ENCODE data around the gene MEAF6. TPM values are rescaled to one million over a fixed set of nuclear protein-coding genes. Genes with fewer than 3 reads are reported as not detected.

The MEAF6 gene
- total and polyA plus RNA-seq, 2 donors (not counting 1 experiment from before 2014, with no cell fraction given), result 49.4 to 56.0 TPM

DNA sequence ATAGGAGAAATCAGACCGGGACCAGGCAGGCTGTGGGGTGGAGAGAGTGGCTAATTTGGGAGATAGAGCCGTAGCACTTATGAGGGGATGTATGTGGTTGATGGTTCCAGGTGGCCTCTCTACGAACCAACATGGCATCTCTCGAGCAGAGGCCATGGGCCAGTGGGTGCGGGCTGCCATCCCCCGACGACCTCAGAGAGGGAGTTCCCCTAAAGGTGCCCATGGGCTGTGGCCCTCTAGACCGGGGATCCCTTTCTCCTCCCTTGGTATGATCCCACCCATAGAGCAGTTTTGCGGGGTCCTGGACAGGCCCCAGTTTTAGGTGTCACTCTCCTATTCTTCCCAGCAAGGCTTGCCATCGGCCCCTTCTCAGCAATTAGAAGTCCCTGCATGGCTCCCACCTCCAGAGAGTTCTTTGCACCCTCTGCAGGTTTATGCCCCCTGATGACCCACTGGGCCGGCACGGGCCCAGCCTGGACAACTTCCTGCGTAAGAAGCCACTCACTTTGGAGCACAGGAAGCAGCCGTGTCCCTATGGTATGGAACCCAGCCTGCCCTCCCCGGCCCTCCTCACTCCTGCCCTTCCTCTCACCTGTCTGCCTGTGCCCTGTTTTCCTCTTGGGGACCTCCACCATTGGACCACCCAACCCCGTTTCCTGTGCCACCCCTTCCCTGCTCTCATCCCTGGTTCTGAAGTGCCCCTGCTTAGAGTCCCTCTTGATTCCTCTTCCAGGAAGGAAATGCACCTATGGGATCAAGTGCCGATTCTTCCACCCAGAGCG, 32.4 kb downstream of the MEAF6 start:
- Histone ChIP-seq H3K9me3 (ENCODE audit: control insufficient read depth, insufficient read depth, low read depth, low read length) (no peaks in the 10 kb centered on the region), H2AFZ (ENCODE audit: low read length) (no peak overlapping the region), H3K27ac (ENCODE audit: insufficient read depth, low read length) (no peak overlapping the region), H3K4me1 (ENCODE audit: control insufficient read depth, extremely low read depth, insufficient read depth, low read length) (peaks cover 38% of the 10 kb centered on the region), H3K4me2 (ENCODE audit: extremely low read depth, insufficient read depth, low read length) (no peak overlapping the region), H3K36me3 (ENCODE audit: control insufficient read depth, insufficient read depth, low read length) (peaks cover 32% of the 10 kb centered on the region), H3K9ac (ENCODE audit: insufficient read depth, low read length) (no peak overlapping the region), H3K79me2 (ENCODE audit: control insufficient read depth, insufficient read depth, low read length) (peaks cover 32% of the 10 kb centered on the region), H4K20me1 (ENCODE audit: control insufficient read depth, extremely low read depth, insufficient read depth, low read length) (no peaks in the 10 kb centered on the region), H3K4me3 (replicated peaks in 1 of 4; ENCODE audit: control extremely low read depth in 1 of 4, insufficient read depth in 1 of 4, low read depth in 3 of 4, low read length in 4 of 4) (no peak overlapping the region), H3K27me3 (ENCODE audit: control insufficient read depth, insufficient read depth, low read length) (no peaks in the 10 kb centered on the region)
- no peak for DNase-seq (ENCODE audit: low read depth in 2 of 2)
- TF ChIP-seq EZH2 (IDR thresholded peaks at IDR 0.05; ENCODE audit: low read length, missing control alignments) (no peak), CTCF (conservative IDR thresholded peaks at IDR 0.05 in 1 of 2, IDR thresholded peaks at IDR 0.05 in 1 of 2; ENCODE audit: low read depth in 1 of 2, low read length in 2 of 2) (no peak)

- no peak overlapping the region for H3K27ac ChIP-seq (ENCODE audit: insufficient read depth, low read length)
- peaks cover 36% of the 10 kb centered on the region for H3K4me1 ChIP-seq (ENCODE audit: control insufficient read depth, extremely low read depth, insufficient read depth, low read length)
- no peaks in the 10 kb centered on the region for H3K27me3 ChIP-seq (ENCODE audit: control insufficient read depth, insufficient read depth, low read length)
- no peak overlapping the region for H3K4me3 ChIP-seq (replicated peaks in 1 of 4; ENCODE audit: control extremely low read depth in 1 of 4, insufficient read depth in 1 of 4, low read depth in 3 of 4, low read length in 4 of 4)
- TF ChIP-seq EZH2 (IDR thresholded peaks at IDR 0.05; ENCODE audit: low read length, missing control alignments) (no peak), CTCF (conservative IDR thresholded peaks at IDR 0.05 in 1 of 2, IDR thresholded peaks at IDR 0.05 in 1 of 2; ENCODE audit: low read depth in 1 of 2, low read length in 2 of 2) (no peak)
- H3K9me3 ChIP-seq (ENCODE audit: control insufficient read depth, insufficient read depth, low read depth, low read length), result no peaks in the 10 kb centered on the region
- H3K4me2 ChIP-seq (ENCODE audit: extremely low read depth, insufficient read depth, low read length), result no peak overlapping the region
- peaks cover 37% of the 10 kb centered on the region for H3K79me2 ChIP-seq (ENCODE audit: control insufficient read depth, insufficient read depth, low read length)
- H3K36me3 ChIP-seq (ENCODE audit: control insufficient read depth, insufficient read depth, low read length), result peaks cover 32% of the 10 kb centered on the region
- no peak overlapping the region for H3K9ac ChIP-seq (ENCODE audit: insufficient read depth, low read length)
- DNase-seq (ENCODE audit: low read depth in 2 of 2), result no peak
- no peaks in the 10 kb centered on the region for H4K20me1 ChIP-seq (ENCODE audit: control insufficient read depth, extremely low read depth, insufficient read depth, low read length)
- no peak overlapping the region for H2AFZ ChIP-seq (ENCODE audit: low read length)
These were observed 33.1 kb downstream of the MEAF6 start for GRCh38 chr1:37481289-37482003.

- H3K27ac ChIP-seq (ENCODE audit: insufficient read depth, low read length), result peak overlapping the region; percentile 92
- H3K36me3 ChIP-seq (ENCODE audit: control insufficient read depth, insufficient read depth, low read length), result peaks cover 36% of the 10 kb centered on the region
- no peaks in the 10 kb centered on the region for H3K27me3 ChIP-seq (ENCODE audit: control insufficient read depth, insufficient read depth, low read length)
- no peaks in the 10 kb centered on the region for H4K20me1 ChIP-seq (ENCODE audit: control insufficient read depth, extremely low read depth, insufficient read depth, low read length)
- no peaks in the 10 kb centered on the region for H3K9me3 ChIP-seq (ENCODE audit: control insufficient read depth, insufficient read depth, low read depth, low read length)
- H2AFZ ChIP-seq (ENCODE audit: low read length), result no peak overlapping the region
- DNase-seq (ENCODE audit: low read depth in 2 of 2), result no peak
- H3K9ac ChIP-seq (ENCODE audit: insufficient read depth, low read length), result no peak overlapping the region
- no peak overlapping the region for H3K4me3 ChIP-seq (replicated peaks in 1 of 4; ENCODE audit: control extremely low read depth in 1 of 4, insufficient read depth in 1 of 4, low read depth in 3 of 4, low read length in 4 of 4)
- peaks cover 44% of the 10 kb centered on the region for H3K79me2 ChIP-seq (ENCODE audit: control insufficient read depth, insufficient read depth, low read length)
- TF ChIP-seq CTCF (conservative IDR thresholded peaks at IDR 0.05 in 1 of 2, IDR thresholded peaks at IDR 0.05 in 1 of 2; ENCODE audit: low read depth in 1 of 2, low read length in 2 of 2) (no peak), EZH2 (IDR thresholded peaks at IDR 0.05; ENCODE audit: low read length, missing control alignments) (no peak)
- H3K4me1 ChIP-seq (ENCODE audit: control insufficient read depth, extremely low read depth, insufficient read depth, low read length), result peaks cover 39% of the 10 kb centered on the region
- H3K4me2 ChIP-seq (ENCODE audit: extremely low read depth, insufficient read depth, low read length), result no peak overlapping the region
These were observed 33.8 kb downstream of the MEAF6 start for GRCh38 chr1:37480581-37481288.

Measured in fibroblast of lung (primary cell).